ENCODE data around the gene ITGA1. TPM values are rescaled to one million over a fixed set of nuclear protein-coding genes. Genes with fewer than 3 reads are reported as not detected.
"Not testable (repeated sequence)": the region's sequence is repeated elsewhere in the genome, so short reads cannot be mapped to it uniquely, and the experiment has no call there.

The ITGA1 gene
- total RNA-seq, 2 donors from 2014 or later = 0.33 to 3.5 TPM

DNA sequence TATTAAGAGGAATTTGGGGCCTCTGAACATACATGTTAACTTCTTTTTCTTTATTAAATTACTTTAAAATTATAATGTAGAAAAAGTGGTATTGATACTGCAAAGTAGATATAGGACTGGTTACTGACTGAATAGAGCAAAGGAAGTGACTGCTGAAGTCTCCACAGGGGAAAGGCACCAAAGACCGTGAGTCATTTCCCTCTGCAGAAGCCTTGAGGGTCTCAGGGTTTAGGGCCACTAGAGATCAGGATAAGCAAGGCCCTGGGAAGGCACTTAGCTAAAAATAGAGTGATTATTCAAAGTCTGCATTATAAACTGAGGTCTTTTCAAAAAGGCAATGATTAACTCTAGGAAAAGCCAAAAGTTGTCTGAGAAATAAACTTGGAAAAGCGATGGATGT is 44.7 kb upstream of the ITGA1 start:
- Mint-ChIP-seq H3K27me3 (ENCODE audit: insufficient read depth) (no peaks in the 10 kb centered on the region), H3K27ac (no peak overlapping the region), H3K4me3 (no peak overlapping the region), H3K9me3 (no peaks in the 10 kb centered on the region), H3K4me1 (no peaks in the 10 kb centered on the region), H3K36me3 (ENCODE audit: low read depth) (no peaks in the 10 kb centered on the region)
- Histone ChIP-seq H3K4me1 (ENCODE audit: control insufficient read depth, insufficient read depth, low read length) (no peaks in the 10 kb centered on the region), H3K9me3 (ENCODE audit: control insufficient read depth, low read length) (no peaks in the 10 kb centered on the region), H3K4me3 (ENCODE audit: low read length) (no peak overlapping the region), H3K9ac (ENCODE audit: extremely low read depth, low read length, poor library complexity, severe bottlenecking) (no peak overlapping the region), H3K27me3 (ENCODE audit: control insufficient read depth, insufficient read depth, low read length, poor library complexity, severe bottlenecking) (no peaks in the 10 kb centered on the region), H3K27ac (ENCODE audit: low read depth, low read length) (no peak overlapping the region), H3K36me3 (ENCODE audit: control insufficient read depth, insufficient read depth, low read length) (no peaks in the 10 kb centered on the region)
- no peak for DNase-seq
- 83 to 92% methylated on average over 2 of the region's 2 CpGs for WGBS, 2 experiments (ENCODE audit: insufficient coverage in 1 of 2, insufficient read length in 1 of 2)
- TF ChIP-seq, protein P1, sequence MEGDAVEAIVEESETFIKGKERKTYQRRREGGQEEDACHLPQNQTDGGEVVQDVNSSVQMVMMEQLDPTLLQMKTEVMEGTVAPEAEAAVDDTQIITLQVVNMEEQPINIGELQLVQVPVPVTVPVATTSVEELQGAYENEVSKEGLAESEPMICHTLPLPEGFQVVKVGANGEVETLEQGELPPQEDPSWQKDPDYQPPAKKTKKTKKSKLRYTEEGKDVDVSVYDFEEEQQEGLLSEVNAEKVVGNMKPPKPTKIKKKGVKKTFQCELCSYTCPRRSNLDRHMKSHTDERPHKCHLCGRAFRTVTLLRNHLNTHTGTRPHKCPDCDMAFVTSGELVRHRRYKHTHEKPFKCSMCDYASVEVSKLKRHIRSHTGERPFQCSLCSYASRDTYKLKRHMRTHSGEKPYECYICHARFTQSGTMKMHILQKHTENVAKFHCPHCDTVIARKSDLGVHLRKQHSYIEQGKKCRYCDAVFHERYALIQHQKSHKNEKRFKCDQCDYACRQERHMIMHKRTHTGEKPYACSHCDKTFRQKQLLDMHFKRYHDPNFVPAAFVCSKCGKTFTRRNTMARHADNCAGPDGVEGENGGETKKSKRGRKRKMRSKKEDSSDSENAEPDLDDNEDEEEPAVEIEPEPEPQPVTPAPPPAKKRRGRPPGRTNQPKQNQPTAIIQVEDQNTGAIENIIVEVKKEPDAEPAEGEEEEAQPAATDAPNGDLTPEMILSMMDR (conservative IDR thresholded peaks at IDR 0.05) = no peak

DNA sequence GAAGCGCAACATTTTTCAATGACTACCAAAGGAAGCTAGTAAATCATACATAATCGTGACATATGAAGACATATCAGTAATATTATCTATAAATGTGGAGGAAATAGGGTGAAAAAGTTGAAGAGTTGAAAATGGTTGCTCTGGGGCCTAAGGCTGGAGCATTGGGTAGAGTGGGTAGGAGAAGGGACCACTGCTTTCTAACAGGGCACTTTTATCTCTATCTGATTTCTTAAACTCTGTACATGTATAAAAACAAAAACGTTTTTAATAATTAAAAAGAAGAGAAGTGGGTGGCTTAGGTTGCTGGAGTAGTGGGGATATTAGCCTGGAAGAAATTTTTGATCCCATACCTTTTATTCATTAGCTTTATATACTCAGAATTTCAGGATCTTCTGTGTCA is 44.2 kb upstream of the ITGA1 start:
- Mint-ChIP-seq H3K27me3 (ENCODE audit: insufficient read depth) (no peaks in the 10 kb centered on the region), H3K4me3 (no peak overlapping the region), H3K9me3 (no peaks in the 10 kb centered on the region), H3K27ac (no peak overlapping the region), H3K4me1 (no peaks in the 10 kb centered on the region), H3K36me3 (ENCODE audit: low read depth) (no peaks in the 10 kb centered on the region)
- H3K4me1 ChIP-seq (ENCODE audit: control insufficient read depth, insufficient read depth, low read length) = no peaks in the 10 kb centered on the region
- no peaks in the 10 kb centered on the region for H3K9me3 ChIP-seq (ENCODE audit: control insufficient read depth, low read length)
- no CpG with 5 or more reads among the region's 3 CpGs for WGBS, 2 experiments (ENCODE audit: insufficient coverage in 1 of 2, insufficient read length in 1 of 2)
- no peaks in the 10 kb centered on the region for H3K27me3 ChIP-seq (ENCODE audit: control insufficient read depth, insufficient read depth, low read length, poor library complexity, severe bottlenecking)
- no peak overlapping the region for H3K4me3 ChIP-seq (ENCODE audit: low read length)
- H3K9ac ChIP-seq (ENCODE audit: extremely low read depth, low read length, poor library complexity, severe bottlenecking) = no peak overlapping the region
- H3K27ac ChIP-seq (ENCODE audit: low read depth, low read length) = no peak overlapping the region
- H3K36me3 ChIP-seq (ENCODE audit: control insufficient read depth, insufficient read depth, low read length) = no peaks in the 10 kb centered on the region
- TF ChIP-seq, protein P1 (conservative IDR thresholded peaks at IDR 0.05) = no peak
- no peak for DNase-seq

DNA sequence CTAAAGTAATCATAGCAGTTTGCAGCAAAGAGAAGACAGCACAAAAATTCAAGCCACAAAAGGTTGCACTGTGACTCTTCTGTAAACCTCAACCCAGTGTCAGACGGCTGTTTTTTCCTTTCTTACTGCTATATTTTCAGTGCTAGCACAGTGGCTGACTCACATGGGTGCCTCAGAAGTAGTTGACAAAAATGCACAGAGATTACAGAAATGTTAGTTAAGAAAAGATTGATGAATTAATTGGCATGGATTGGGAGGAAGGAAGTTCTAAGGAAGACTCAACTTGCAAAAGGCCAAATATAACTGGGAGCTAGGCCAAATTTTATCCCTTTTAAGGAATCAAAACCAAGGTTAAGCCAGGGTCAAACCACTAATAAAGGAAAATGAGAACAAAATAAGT is 43.7 kb upstream of the ITGA1 start:
- WGBS, 2 experiments (ENCODE audit: insufficient coverage in 1 of 2, insufficient read length in 1 of 2) = 88 to 89% methylated on average over 1 of the region's 1 CpG
- no peak overlapping the region for H3K4me3 Mint-ChIP-seq
- no peak for DNase-seq

DNA sequence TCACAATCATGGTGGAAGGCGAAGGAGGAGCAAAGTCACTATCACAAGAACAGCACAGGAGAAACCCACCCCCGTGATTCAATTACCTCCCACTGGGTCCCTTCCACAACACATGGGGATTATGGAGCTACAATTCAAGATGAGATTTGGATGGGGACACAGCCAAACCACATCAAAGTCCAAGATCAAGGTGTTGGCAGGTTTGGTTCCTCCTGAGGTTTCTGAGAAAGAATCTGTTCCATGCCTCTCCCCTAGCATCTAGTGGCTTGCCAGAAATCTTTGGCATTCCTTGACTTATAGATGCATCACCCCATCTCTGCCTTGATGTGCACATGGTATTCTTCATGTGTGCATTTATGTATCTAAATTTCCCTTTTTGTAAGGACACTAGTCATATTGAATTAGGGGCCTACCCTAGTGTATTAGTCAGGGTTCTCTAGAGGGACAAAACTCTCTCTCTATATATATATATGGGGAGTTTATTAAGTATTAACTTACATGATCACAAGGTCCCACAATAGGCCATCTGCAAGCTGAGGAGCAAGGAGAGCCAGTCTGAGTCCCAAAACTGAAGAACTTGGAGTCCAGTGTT is 42.8 kb upstream of the ITGA1 start:
- H3K36me3 Mint-ChIP-seq (ENCODE audit: low read depth); H3K9me3 ChIP-seq (ENCODE audit: control insufficient read depth, low read length); H3K27me3 Mint-ChIP-seq (ENCODE audit: insufficient read depth); DNase-seq; H3K27me3 ChIP-seq (ENCODE audit: control insufficient read depth, insufficient read depth, low read length, poor library complexity, severe bottlenecking); H3K27ac Mint-ChIP-seq; H3K4me3 ChIP-seq (ENCODE audit: low read length); H3K9me3 Mint-ChIP-seq; H3K9ac ChIP-seq (ENCODE audit: extremely low read depth, low read length, poor library complexity, severe bottlenecking); H3K4me3 Mint-ChIP-seq; H3K27ac ChIP-seq (ENCODE audit: low read depth, low read length); H3K4me1 Mint-ChIP-seq; H3K4me1 ChIP-seq (ENCODE audit: control insufficient read depth, insufficient read depth, low read length); H3K36me3 ChIP-seq (ENCODE audit: control insufficient read depth, insufficient read depth, low read length): not testable (repeated sequence)
- WGBS, 2 experiments (ENCODE audit: insufficient coverage in 1 of 2, insufficient read length in 1 of 2) = 87% methylated on average over 2 of the region's 2 CpGs; no CpG with 5 or more reads in 1 of the 2 experiments

More for the DNA sequence above, 43.7 kb upstream of the ITGA1 start:
- Histone ChIP-seq H3K27me3 (ENCODE audit: control insufficient read depth, insufficient read depth, low read length, poor library complexity, severe bottlenecking) (no peaks in the 10 kb centered on the region), H3K4me3 (ENCODE audit: low read length) (no peak overlapping the region), H3K36me3 (ENCODE audit: control insufficient read depth, insufficient read depth, low read length) (no peaks in the 10 kb centered on the region), H3K9ac (ENCODE audit: extremely low read depth, low read length, poor library complexity, severe bottlenecking) (no peak overlapping the region), H3K27ac (ENCODE audit: low read depth, low read length) (no peak overlapping the region), H3K4me1 (ENCODE audit: control insufficient read depth, insufficient read depth, low read length) (no peaks in the 10 kb centered on the region), H3K9me3 (ENCODE audit: control insufficient read depth, low read length) (no peaks in the 10 kb centered on the region)
- Mint-ChIP-seq H3K27ac (no peak overlapping the region), H3K4me1 (no peaks in the 10 kb centered on the region), H3K36me3 (ENCODE audit: low read depth) (no peaks in the 10 kb centered on the region), H3K27me3 (ENCODE audit: insufficient read depth) (no peaks in the 10 kb centered on the region), H3K9me3 (no peaks in the 10 kb centered on the region)
- TF ChIP-seq, protein P1 (conservative IDR thresholded peaks at IDR 0.05) = no peak
